SK-N-SH (cell line): ENCODE data around the gene SLC9A8. TPM values are rescaled to one million over a fixed set of nuclear protein-coding genes. Genes with fewer than 3 reads are reported as not detected.
"Not testable (repeated sequence)": the region's sequence is repeated elsewhere in the genome, so short reads cannot be mapped to it uniquely, and the experiment has no call there.

Experiments used
- CTCF ChIA-PET: fragments of 300-600, 350-600 bp; formaldehyde crosslinking; extraction: SDS; loops from one replicate; lab custom pipeline; 2021; lab: Yijun Ruan, JAX
- POLR2A ChIA-PET: fragments of 350-600 bp; sonication (Branson Sonifier 250); formaldehyde crosslinking; extraction: SDS; loops from one replicate; lab custom pipeline; 2020; ENCODE audit warnings: antibody characterized with exemption, inconsistent platforms; lab: Yijun Ruan, JAX
- DNase-seq: peaks from one replicate; pipeline ENCODE4 v3.0.0; 2012
- H2AFZ ChIP-seq: fragments of 200-600 bp; sonication (generic); 2 replicates; pipeline ENCODE4 v1.8.1; 2016; ENCODE audit warnings: antibody characterized with exemption, mild to moderate bottlenecking, low read depth
- H3F3A ChIP-seq: fragments of 200-600 bp; sonication (generic); replicated peaks from 2 replicates; pipeline ENCODE3; 2016; ENCODE audit warnings: antibody characterized with exemption, mild to moderate bottlenecking; ENCODE audit not compliant: insufficient read depth
- H3K27ac ChIP-seq, 2 experiments: fragments of 200-500 bp in 1 of 2; fragments of 200-600 bp in 1 of 2; sonication (Bioruptor generic) in 1 of 2; sonication (generic), shearing (Covaris generic) in 1 of 2; 2 replicates each; pipeline versions ENCODE4 v1.5.1 to v1.6.1; 2014 to 2016; ENCODE audit warnings: low read depth in 2 of 2, inconsistent platforms in 1 of 2, low read length in 1 of 2, mild to moderate bottlenecking in 1 of 2, mixed read lengths in 1 of 2
- H3K27me3 ChIP-seq: fragments of 200-600 bp; sonication (generic), shearing (Covaris generic); 2 replicates; pipeline ENCODE4 v1.6.1; 2016; ENCODE audit warnings: mixed run types; ENCODE audit not compliant: insufficient read depth
- H3K36me3 ChIP-seq, 2 experiments: fragments of 200-500 bp in 1 of 2; fragments of 200-600 bp in 1 of 2; sonication (Bioruptor generic) in 1 of 2; sonication (generic) in 1 of 2; replicated peaks in 1 of 2; 2 replicates each; pipeline versions ENCODE3 to v1.5.1; 2014 to 2016; ENCODE audit warnings: low read length in 1 of 2, mild to moderate bottlenecking in 1 of 2; ENCODE audit not compliant: insufficient read depth in 2 of 2, control insufficient read depth in 1 of 2
- H3K4me1 ChIP-seq, 2 experiments: fragments of 200-500 bp in 1 of 2; fragments of 200-600 bp in 1 of 2; sonication (Bioruptor generic) in 1 of 2; sonication (generic), shearing (Covaris generic) in 1 of 2; 2 replicates each; pipeline versions ENCODE4 v1.5.1 to v1.6.1; 2014 to 2016; ENCODE audit warnings: low read depth in 1 of 2, low read length in 1 of 2, mixed run types in 1 of 2; ENCODE audit not compliant: insufficient read depth in 2 of 2, control insufficient read depth in 1 of 2
- H3K4me2 ChIP-seq: fragments of 200-600 bp; sonication (generic), shearing (Covaris generic); 2 replicates; pipeline ENCODE4 v1.6.1; 2017; ENCODE audit warnings: mixed run types
- H3K4me3 ChIP-seq, 2 experiments: fragments of 200-500 bp in 1 of 2; fragments of 200-600 bp in 1 of 2; sonication (Bioruptor generic) in 1 of 2; sonication (generic), shearing (Covaris generic) in 1 of 2; 2 replicates each; pipeline versions ENCODE4 v1.5.1 to v1.8.1; 2014 to 2016; ENCODE audit warnings: low read depth in 2 of 2, inconsistent platforms in 1 of 2, low read length in 1 of 2, mild to moderate bottlenecking in 1 of 2, mixed read lengths in 1 of 2, moderate library complexity in 1 of 2
- H3K79me2 ChIP-seq: fragments of 200-600 bp; sonication (generic); 2 replicates; pipeline ENCODE4 v1.8.1; 2017; ENCODE audit warnings: mild to moderate bottlenecking; ENCODE audit not compliant: insufficient read depth
- H3K9ac ChIP-seq: fragments of 200-600 bp; sonication (generic); 2 replicates; pipeline ENCODE4 v1.6.1; 2017; ENCODE audit warnings: mixed run types
- H3K9me2 ChIP-seq: fragments of 200-600 bp; sonication (generic); 2 replicates; pipeline ENCODE4 v1.6.1; 2017; ENCODE audit warnings: mixed run types
- H3K9me3 ChIP-seq: fragments of 200-600 bp; sonication (generic); 2 replicates; pipeline ENCODE4 v1.6.1; 2017; ENCODE audit warnings: mixed run types, mild to moderate bottlenecking, moderate library complexity
- H4K20me1 ChIP-seq: fragments of 200-600 bp; sonication (generic); 2 replicates; pipeline ENCODE4 v1.6.1; 2017; ENCODE audit warnings: mild to moderate bottlenecking, mixed run types; ENCODE audit not compliant: insufficient read depth
- ELF1 ChIP-seq: IDR thresholded peaks from 2 replicates; pipeline ENCODE4 v1.4.0; 2012
- EP300 ChIP-seq, 2 experiments: IDR thresholded peaks; 2 replicates each; pipeline versions ENCODE4 v1.4.0 to v1.6.1; 2012; ENCODE audit warnings: borderline replicate concordance in 1 of 2, low read depth in 1 of 2, low read length in 1 of 2
- FOSL2 ChIP-seq: IDR thresholded peaks from 2 replicates; pipeline ENCODE4 v1.4.0; 2012; ENCODE audit warnings: low read depth, mild to moderate bottlenecking, moderate library complexity, borderline replicate concordance
- FOXM1 ChIP-seq: IDR thresholded peaks from 2 replicates; pipeline ENCODE4 v1.4.0; 2012; ENCODE audit warnings: low read depth, mild to moderate bottlenecking
- GATA2 ChIP-seq: sonication (generic); formaldehyde crosslinking; IDR thresholded peaks from 2 replicates; pipeline ENCODE4 v1.5.0; 2020; ENCODE audit warnings: mild to moderate bottlenecking, missing genetic modification reagents
- MXI1 ChIP-seq: IDR thresholded peaks from 2 replicates; pipeline ENCODE4 v1.6.1; 2012; ENCODE audit warnings: mild to moderate bottlenecking, low read depth, low read length, improper control_type of control experiment
- NRF1 ChIP-seq: IDR thresholded peaks from 2 replicates; pipeline ENCODE4 v1.6.1; 2012; ENCODE audit warnings: low read depth, mild to moderate bottlenecking, low read length
- POLR2AphosphoS5 ChIP-seq: IDR thresholded peaks from 2 replicates; pipeline ENCODE4 v1.6.1; 2012; ENCODE audit warnings: low read depth, low read length
- SIN3A ChIP-seq: IDR thresholded peaks from 2 replicates; pipeline ENCODE4 v1.6.1; 2012; ENCODE audit warnings: low read depth, mild to moderate bottlenecking, low read length, moderate library complexity, borderline replicate concordance
- TEAD4 ChIP-seq: IDR thresholded peaks from 2 replicates; pipeline ENCODE4 v1.4.0; 2012; ENCODE audit warnings: mild to moderate bottlenecking, borderline replicate concordance; ENCODE audit not compliant: insufficient read depth
- USF1 ChIP-seq: IDR thresholded peaks from 2 replicates; pipeline ENCODE4 v1.4.0; 2012; ENCODE audit warnings: low read depth, borderline replicate concordance
- USF2 ChIP-seq: fragments of 150-350 bp; IDR thresholded peaks from 2 replicates; pipeline ENCODE4 v1.6.1; 2017; ENCODE audit warnings: antibody characterized with exemption, low read length, low read depth, borderline replicate concordance
- WGBS: methylation state at CpG from one replicate; pipeline ENCODE4 v1.1.6; 2017; ENCODE audit warnings: low lambda C conversion rate; 5-methylcytosine and 5-hydroxymethylcytosine counted together
- polyA plus RNA-seq, 3 experiments: library from polyadenylated mRNA; depleted of rRNA; stranded (reverse); fragments of >200 nt; gene quantifications; 2 replicates each; pipeline ENCODE4 v1.2.3, GENCODE V29; 2012

SLC9A8 gene
- polyA plus RNA-seq, 1 of the 3 experiments (the other 2 are of a cell fraction), result 3.4 TPM

DNA sequence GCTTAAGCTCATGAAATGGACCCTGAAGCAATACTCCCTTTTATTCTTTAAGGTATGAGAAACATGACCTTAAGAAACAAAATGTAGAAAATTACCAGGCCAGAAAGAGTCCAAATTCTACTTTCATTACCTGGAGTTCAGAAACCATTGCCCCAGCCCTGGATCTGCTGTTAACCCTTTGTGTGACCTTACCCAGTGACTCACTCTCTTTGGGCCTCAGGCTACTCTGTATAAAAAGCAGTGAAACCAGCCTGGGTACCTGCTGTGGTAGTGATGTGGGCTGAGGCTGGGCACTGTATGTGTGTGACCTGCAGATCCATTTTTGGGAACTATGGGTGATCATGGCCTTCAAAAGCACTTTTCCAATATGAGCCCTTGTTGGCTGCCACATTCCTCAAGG lies 47.2 kb downstream of the SLC9A8 start:
- Histone ChIP-seq H3K9me3 (no peaks in the 10 kb centered on the region), H3K36me3 (peaks cover 20 to 23% of the 10 kb centered on the region in 2 experiments), H3K9ac (no peak overlapping the region), H2AFZ (no peak overlapping the region), H3K27ac (no peak overlapping the region), H3K4me3 (no peak overlapping the region), H4K20me1 (no peaks in the 10 kb centered on the region), H3K79me2 (no peaks in the 10 kb centered on the region), H3K4me2 (no peak overlapping the region), H3F3A (no peaks in the 10 kb centered on the region), H3K9me2 (no peaks in the 10 kb centered on the region), H3K4me1 (no peaks in the 10 kb centered on the region), H3K27me3 (no peaks in the 10 kb centered on the region)
- ChIA-PET CTCF (interaction anchor here (1.1 to 2.4 kb wide), 5 partner anchors 14 to 319 kb away, joined by 3 to 11 read pairs (median 6); no protein-coding TSS in a partner anchor), POLR2A (no interaction called here)
- TF ChIP-seq SIN3A (no peak), FOXM1 (no peak), NRF1 (no peak), USF2 (no peak), USF1 (no peak), ELF1 (no peak), POLR2AphosphoS5 (no peak), MXI1 (no peak), GATA2 (CRISPR knock-in tag) (no peak), TEAD4 (no peak), FOSL2 (no peak), EP300 (IDR thresholded peaks at IDR 0.05; ENCODE audit: borderline replicate concordance in 1 of 2, low read depth in 1 of 2, low read length in 1 of 2) (no peak)
- DNase-seq, result no peak

DNA sequence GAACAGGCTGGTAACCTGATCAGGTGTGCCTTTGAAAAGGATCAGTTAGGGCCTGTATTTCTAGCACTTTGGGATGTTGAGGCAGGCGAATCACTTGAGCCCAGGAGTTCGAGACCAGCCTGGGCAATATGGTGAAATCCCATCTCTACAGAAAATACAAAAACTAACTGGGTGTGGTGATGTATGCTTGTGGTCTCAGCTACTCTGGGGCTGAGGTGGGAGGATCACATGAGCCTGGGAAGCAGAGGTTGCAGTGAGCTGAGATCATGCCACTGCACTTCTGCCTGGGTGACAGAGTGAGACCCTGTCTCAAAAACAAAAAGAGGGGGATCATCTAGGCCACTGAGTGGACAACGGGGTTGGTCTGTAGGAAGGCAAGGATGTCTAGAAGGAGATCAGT lies 48.6 kb downstream of the SLC9A8 start:
- DNase-seq, H3K9me2 ChIP-seq, H3K79me2 ChIP-seq, H3K4me2 ChIP-seq, H3K9me3 ChIP-seq, H3K4me3 ChIP-seq, H4K20me1 ChIP-seq, H3K27me3 ChIP-seq, POLR2A ChIA-PET, H3K9ac ChIP-seq, H3F3A ChIP-seq, H2AFZ ChIP-seq, H3K4me1 ChIP-seq, H3K27ac ChIP-seq: not testable (repeated sequence)
- WGBS, result 100% methylated on average over 3 of the region's 3 CpGs
- H3K36me3 ChIP-seq, result peaks cover 23% of the 10 kb centered on the region in 2 experiments
- CTCF ChIA-PET, result interaction anchor here (0.5 to 2.1 kb wide), 4 partner anchors 15 to 1333 kb away, joined by 4 to 11 read pairs (median 4); no protein-coding TSS in a partner anchor
